EH (cell line): ENCODE data around the gene PHPT1.
"Not testable (repeated sequence)": the region's sequence is repeated elsewhere in the genome, so short reads cannot be mapped to it uniquely, and the experiment has no call there.

Experiments
- DNase-seq: peaks from one replicate; pipeline ENCODE4 v3.0.0-alpha.2; 2015; ENCODE audit warnings: low read depth

Gene PHPT1

DNA sequence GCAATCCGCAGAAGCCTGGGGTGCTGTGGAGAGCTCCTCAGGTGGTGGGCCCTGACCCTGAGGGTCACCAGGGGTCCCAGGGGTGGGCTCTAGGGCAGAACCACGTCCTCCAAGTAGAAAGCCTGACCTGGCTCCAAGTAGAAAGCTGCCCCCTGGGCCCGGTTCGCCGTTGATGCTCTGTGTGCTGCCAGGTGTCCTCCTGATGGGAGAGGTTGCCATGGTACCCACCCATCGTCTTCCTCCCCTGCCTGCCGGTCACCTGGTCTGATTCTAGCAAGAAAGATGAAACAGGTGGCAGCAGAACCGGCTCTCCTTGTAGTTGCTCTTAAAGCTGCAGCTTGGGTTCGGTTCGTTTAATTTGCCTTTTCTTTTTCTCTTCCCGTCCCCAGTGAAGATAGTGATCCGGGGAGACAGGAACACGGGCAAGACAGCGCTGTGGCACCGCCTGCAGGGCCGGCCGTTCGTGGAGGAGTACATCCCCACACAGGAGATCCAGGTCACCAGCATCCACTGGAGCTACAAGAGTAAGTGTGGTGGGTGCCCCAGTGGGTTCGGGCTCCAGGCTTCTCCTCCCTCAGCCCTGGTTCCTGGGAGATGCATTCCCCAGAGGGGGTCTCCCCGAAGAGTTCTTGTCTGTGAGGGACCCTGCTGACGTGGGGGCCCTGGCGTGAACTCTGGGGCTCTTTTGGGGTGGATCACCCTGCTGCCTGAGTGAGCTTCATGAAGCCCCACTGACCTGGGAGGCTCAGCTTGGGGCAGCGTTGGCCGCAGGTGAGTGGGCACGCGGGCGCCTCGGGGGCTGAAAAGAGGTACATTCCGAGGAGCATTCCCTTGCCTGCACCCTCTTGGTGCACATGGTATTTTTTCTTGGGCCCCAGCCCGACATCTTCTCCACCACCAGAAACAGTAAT, 25.8 kb upstream of the PHPT1 start:
- no peak for DNase-seq

DNA sequence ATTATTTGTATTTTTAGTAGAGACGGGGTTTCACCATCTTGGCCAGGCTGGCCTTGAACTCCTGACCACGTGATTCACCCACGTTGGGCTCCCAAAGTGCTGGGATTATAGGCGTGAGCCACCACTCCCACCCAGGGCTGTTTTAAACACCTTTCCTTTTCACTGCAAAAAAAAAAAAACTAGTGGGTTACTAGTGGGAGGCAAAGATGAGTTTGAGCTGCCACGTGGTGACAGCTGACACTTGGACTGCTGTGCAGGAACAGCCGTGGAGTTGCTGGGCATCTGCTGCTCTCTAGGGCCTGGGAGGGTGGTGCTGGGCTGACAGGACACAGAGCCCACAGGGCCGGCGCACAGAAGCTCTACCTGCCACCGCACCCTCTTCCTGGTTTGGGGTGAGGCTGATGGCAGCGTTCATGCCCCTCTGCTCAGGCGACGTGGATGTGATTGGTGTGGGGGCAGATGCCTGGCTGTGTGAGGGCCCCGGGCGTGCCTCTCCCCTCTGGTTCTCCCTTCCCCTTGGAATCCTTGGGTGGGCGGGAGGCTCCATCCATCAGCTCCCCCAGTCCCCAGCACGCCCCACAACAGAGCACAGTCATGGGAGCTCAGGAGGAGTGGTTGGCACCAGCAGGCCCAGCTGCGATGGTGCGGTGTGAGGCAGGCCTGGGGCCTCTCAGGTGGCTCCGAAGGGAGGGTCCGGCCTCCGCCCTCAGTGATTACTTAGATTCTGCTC, 24.5 kb upstream of the PHPT1 start:
- no peak for DNase-seq

DNA sequence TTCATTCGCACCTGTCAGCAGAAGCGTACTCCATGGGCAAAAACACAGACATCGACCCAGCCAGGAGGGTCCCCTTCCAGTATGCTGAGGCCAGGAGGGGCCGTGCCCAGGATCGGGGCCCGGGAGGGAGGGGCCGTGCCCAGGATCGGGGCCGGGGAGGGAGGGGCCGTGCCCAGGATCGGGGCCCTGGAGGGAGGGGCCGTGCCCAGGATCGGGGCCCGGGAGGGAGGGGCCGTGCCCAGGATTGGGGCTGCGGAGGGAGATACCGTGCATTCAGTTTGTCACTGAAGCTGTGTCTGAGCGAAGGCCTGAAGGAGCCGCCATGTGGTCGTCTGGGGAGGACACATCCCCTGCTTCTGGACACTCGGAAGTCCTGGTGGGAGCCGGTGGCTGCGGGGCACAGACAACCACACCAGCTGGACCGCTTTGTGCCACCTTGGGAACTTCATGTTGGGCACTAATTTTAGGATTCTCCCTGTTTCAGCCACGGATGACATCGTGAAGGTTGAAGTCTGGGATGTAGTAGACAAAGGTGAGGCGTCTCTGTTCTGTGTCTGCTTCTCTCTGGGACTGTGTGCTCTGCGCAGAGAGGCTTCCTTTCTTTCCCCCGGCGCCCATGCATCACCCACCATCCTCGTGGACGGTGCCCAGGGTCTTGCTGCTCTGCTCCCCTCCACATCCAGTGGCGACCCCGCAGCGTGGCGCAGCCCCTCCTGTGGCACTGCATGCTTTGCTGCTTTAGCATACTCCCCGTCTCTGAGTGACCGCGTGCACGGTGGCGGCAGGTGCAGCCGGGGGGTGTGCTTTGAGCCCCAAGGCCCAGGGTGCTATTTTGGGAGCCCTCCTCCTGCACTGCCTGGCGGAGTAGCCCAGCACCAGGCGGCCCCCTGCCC, 23.7 kb upstream of the PHPT1 start:
- no peak for DNase-seq

DNA sequence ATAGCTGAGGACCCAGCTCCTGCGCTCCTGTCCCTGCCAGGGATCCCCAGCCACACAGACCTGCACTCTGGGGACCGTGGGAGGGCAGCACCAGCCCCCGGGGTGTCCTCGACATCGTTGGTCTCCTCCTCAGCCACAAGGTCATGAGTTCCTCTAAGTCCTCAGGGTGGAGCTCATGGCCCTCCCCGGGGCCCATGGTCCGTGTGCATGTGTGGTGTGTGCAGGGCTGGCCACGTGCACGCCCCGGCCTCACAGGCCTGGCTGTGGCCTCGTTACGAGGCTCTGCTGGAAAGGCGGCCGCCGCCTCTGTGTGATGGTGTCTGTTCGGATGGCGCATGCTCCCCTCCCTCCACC, 23.0 kb upstream of the PHPT1 start:
- DNase-seq: no peak

DNA sequence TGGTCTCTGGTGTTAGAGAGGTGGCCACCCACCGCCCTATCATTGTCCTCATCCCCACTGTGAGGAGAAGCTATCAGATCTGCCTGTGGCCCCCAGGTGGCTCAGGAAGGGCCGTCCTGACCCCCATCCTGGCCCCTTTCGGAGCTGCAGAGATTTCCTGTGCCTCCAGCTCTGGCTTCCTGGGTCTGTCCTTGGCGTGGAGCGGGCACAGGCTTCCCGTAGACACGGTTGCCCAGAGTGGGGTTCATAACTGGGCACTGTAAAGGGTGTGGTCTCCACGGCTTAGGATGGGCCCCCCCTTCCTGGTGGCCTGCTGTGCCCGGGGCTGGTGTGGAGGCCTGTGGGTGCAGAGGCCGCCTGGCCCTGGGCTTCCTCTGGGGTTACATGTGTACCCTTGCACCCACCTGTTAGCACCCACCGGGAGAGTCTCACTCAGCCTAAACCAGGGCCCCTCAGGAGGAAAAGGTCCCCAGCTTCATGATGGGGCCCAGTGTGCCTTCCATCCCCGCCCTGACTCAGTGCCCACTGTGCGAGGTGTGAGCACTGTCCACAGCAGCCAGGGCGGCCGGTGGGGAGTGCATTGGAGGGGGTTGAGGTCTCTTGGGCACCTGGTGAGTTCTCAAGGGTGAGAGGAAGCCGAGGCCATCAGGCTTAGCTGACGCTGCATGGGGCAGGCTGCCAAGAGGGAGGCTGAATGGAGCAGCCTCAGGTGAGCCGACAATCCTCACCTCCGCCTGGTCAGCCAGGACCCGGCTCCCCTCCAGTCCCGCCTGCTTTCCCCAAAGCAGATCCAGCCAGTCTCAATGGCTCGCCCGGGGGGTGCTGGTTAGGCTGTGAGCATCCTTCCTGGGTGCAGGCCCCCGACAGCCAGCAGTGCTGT, 22.3 kb upstream of the PHPT1 start:
- no peak for DNase-seq

DNA sequence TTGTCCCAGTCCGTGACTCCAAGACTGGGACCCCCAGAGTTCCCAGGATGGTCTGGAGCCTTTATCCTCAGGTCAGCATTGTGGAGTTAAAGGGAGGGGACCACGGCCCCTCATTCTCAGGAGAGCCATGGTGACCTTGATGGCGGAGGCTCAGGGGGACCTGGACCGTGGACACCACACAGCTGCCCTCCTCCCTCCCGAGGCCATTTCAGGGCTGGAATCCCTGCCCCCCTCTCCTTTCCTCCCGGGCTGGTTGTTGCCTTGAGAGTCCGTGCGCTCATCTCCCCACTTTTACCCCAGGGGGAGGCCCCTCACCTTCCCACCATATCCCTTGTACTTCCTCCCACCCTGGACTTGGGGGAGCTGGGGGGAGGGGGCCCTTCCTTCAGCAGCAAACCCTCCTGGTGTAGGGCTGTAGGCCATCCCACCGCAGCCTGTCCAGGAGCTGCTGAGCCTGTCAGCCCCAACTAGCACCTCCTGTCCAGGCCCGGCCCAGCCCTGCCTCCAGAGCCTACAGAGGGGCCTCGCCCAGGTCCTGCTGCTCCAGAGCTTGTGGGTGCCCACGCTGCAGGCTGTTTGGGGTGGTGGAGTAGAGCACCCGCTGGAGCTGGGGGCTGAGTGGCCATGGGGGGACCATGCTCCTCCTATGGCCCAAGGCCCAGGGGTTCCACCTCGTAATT, 21.3 kb upstream of the PHPT1 start:
- no peak for DNase-seq

DNA sequence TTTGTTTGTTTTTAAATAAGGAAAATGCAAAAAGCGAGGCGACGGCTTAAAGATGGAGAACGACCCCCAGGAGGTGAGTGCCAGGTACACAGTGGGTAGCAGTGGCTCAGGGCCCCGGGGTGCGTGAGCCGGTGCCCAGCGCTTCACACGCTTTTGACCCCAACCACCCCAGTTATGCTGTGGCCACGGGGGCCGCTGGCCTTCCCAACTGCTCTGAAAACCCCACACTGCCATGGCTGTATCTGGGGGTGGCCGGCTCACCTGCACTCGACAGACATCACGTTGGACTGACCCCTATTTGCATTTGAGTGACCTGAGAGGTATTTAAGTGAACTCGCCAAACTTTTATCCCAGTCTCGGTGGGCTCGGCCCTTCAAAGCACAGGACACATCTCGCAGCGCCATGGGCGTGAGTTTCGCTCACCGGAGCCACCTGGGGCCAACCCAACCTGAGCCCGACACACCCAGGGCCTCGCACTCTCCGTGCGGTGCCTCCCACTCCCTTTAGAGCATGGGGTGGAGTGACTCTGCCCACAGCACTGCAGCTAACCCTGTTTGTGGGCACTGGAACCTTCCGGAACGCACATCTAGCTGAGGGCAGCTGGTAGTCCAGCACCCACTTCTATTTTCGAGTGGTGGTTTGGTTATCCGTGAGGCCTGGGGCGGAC, 20.6 kb upstream of the PHPT1 start:
- no peak for DNase-seq

DNA sequence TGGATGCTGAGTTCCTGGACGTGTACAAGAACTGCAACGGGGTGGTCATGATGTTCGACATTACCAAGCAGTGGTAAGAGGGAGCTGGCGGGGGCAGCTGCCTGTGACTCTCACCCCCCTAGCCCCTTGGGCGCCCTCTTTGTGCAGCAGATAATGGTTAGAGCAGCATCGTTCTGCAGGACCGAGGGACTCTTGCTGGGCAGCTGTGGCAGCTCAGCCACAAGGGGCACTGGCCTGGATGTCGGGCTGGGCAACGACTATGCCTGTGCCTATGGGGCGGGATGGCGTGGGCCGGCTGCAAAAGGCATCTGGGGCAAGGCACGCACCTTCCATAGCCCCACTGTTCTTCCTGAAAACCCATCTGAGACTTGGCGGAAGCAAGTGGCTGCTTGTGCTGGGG, 19.8 kb upstream of the PHPT1 start:
- no peak for DNase-seq

DNA sequence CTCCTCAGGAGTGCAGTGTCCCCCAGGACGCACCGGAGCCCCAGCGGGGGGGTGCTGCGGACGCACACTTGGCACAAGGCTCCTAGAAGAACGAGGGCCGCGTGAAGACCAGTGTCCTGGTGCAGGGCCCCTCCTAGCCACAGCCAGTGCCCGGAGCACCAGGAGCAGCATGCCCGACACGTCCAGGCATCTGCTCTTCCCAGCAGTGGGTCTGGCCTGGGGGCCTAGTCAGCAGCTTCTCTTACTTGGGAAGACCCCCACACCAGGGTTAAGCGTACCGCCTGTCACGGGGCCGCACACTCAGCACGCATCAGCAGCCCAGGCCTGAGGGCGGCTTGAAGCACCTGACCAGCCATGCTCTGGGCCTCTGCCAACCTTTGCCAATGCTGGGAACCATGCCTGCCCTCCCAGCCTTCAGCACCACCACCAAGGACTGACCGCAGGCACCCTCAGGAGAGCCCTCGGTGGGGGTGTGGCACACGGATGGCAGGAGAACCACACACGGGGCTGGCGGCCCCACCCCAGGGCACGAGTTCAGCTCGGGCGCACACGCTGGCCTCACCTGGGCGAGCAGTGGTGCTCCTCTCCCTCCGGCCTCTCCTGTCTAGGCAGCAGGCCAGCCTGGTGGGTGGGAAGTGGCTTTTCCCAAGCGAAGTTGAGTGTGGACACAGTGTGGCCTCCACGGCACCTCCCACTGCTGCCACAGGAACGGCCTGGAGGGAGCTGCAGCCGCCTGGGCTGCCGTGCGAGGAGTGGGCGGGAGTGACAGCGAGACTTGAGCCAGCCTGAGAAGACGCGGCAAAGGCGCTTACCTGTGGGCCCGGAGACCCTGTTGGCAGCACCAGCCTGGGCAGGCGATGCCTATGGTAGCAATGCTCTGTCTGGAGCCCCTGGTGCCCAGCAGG, 19.0 kb upstream of the PHPT1 start:
- no peak for DNase-seq

DNA sequence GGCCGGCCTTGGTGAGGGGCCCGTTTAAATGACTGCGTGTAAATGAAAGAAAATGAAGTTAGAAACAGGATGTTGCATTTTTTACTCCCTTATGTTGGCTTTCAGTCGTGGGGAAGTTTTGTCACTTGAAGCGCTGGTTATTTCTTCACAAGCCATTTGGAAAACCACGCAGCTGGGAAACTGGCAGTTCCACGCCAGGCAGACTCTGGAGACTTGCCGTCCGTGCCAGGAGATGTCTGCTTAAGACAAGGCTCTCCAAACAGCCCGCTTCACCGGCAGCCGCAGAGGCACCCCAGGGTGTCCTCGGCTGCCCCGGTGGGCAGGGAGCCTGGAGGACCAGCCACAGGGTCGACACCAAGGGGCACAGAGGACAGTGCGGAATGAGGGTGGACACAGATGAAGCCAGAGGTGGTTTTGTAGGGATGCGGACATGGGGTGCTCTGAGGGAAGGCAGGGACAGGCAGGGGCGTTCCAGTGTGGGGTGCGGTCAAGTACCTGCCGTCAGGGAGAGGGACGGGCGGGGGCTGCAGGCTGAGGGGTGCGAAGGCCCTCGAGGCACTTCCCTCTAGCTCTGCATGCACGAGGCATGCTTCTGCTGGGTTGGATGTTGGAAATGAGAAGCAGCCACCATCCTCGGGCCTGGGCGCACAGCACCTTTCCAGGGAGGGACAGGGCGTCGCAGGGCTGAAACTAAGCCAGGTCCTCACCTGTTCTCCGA, 18.0 kb upstream of the PHPT1 start:
- no peak for DNase-seq

DNA sequence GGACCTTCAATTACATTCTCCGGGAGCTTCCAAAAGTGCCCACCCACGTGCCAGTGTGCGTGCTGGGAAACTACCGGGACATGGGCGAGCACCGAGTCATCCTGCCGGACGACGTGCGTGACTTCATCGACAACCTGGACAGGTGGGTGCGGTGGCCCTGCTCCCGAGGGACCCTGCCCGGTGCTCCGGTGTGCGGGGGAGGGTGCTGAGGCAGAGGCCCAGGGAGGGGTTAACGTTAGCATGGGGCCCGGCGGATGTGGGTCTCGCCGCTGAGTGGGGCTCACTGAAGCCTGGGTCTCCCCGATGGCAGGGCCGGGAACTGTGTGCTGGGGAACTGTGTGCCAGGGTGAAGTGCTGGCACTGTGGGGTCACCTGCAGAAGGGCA, 17.5 kb upstream of the PHPT1 start:
- no peak for DNase-seq

DNA sequence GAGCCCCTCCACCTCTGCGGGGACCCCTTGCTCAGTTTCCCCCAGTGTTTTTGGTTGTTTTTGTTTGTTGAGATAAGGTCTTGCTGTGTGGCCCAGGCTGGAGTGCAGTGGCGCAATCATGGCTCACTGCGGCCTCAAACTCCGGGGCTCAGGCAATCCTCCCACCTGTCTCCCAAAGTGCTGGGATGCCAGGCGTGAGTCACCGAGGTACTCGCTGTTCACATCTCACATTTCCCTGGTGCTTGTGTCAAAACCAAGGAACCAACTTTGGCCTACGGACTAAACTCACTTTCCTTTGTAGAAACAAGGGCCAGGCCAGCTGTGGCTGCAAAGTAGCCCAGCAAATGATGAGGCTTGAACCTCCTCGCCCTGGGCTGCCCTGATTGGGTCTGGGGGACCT, 16.6 kb upstream of the PHPT1 start:
- no peak for DNase-seq

DNA sequence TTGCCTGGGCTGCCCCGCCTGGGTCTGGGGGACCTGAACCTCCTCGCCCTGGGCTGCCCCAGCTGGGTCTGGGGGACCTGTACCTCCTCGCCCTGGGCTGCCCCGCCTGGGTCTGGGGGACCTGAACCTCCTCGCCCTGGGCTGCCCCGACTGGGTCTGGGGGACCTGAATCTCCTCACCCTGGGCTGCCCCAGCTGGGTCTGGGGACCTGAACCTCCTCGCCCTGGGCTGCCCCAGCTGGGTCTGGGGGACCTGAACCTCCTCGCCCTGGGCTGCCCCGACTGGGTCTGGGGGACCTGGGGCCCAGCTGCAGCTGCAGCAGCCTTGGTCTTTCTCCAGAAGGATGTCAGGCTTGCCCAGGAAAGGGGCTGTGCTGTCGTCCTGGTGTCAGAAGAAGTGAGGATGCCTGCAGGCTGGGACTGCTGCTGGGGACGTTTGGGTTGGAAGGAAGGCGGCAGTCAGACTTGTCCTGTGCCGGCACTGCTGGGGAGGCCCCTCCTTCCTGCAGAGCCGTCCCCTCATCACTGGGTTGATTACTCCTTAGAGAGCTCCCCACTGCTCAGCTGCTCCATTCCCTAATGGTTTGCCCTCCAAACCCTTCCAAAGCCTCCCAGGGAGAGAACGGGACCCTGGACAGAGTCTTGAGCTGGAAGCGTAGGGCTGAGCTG, 15.7 kb upstream of the PHPT1 start:
- not testable (repeated sequence) for DNase-seq

DNA sequence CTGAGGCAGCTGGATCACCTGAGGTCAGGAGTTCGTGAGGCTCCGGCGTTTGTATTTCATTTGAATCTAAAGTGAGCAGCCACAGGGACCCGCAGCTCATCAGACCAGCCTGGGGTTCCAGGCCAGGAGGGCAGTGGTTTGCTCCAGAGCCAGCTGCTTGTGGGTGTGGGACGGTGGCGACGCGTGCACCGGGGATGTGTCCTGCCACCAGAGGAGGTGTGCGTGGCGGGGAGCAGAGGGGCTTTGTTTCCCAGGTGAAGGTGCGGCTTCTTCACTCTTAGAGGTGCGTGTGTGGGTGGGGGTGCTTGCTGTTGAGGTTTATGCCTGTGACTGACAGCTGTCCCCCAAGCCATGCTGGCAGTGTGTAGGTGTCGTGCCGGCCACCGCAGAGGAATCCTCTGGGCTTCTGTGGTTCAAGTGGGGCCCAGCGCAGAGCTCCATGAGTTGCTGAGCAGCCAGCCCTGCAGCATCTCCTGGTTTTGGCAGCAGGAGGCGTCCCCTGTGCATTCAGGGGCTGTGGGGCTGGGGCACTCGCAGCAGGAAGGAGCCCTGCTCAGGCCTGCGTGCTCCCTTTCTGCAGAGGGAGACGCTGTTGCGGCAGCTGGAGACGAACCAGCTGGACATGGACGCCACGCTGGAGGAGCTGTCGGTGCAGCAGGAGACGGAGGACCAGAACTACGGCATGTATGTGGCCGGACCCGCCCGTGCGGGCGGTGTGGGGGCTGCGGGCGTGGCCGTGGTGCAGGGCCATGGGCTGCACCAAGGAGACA, 13.9 kb upstream of the PHPT1 start:
- DNase-seq: no peak

DNA sequence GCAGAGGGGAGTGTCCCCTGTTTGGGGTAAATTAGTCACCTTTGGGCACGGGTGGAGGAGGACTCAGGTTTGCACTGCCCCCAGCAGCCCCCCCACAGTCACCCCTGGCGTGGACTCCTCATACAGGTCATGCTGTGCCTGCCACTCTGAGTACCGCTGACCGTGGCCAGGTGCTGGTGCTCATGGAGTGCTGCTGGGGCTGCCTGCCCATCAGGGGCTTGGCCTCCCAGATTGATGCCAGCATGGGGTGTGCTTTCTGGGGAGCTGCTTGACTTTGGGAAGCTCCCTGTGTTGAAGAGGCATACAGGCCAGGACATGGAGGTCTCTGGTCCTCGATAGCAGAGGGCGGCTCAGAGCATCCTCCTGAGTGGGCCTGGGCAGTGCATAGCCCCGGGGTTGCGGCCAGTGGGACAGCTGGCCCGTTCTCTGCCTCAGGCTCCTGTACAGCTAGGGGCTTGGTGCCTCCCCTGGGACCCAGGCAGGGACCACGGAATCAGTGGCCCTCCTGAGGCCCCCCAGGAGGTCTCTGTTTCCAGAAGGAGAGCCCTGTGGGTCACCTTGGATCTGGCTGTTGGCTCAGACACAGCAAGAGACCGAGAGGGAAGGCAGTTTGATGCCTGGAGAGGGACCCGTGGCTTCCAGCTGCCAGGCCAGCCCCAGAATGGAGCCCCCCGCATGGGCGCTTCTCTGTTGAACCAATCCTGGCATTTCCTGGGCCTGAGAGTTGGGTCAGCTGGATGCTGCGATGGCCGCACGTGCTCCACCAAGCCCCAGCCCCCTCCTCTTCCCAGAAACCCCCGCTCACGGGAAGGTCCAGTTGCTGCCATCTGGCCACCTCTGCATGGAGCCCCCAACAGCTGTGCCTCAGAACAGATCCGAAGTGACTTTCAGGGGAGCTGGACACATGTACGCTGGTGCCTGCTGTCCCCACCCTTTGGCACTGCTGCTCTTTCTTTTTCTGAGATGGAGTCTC, 13.0 kb upstream of the PHPT1 start:
- DNase-seq: no peak
